Measurements from ENCODE around the gene DPF3.

DPF3 gene

GRCh38 chr14:72830786-72831594 is 62.9 kb downstream of the DPF3 start:
- no peaks in the 10 kb centered on the region for H3K36me3 ChIP-seq (ENCODE audit: insufficient read depth, low read depth, low read length)
- no peak overlapping the region for H3K4me3 ChIP-seq (ENCODE audit: low read length)
- no peaks in the 10 kb centered on the region for H3K9me3 ChIP-seq (ENCODE audit: insufficient read depth, low read depth, low read length)
- no peak overlapping the region for H3K9ac ChIP-seq (ENCODE audit: low read depth, low read length)
- H3K27ac ChIP-seq (ENCODE audit: low read length): no peak overlapping the region
- H3K27me3 ChIP-seq (ENCODE audit: insufficient read depth, low read length): no peaks in the 10 kb centered on the region
- no peaks in the 10 kb centered on the region for H3K4me1 ChIP-seq (ENCODE audit: insufficient read depth, low read length)

GRCh38 chr14:72830356-72830755 is 63.5 kb downstream of the DPF3 start:
- Histone ChIP-seq H3K4me1 (ENCODE audit: insufficient read depth, low read length) (no peaks in the 10 kb centered on the region), H3K9me3 (ENCODE audit: insufficient read depth, low read depth, low read length) (no peaks in the 10 kb centered on the region), H3K27ac (ENCODE audit: low read length) (no peak overlapping the region), H3K9ac (ENCODE audit: low read depth, low read length) (no peak overlapping the region), H3K4me3 (ENCODE audit: low read length) (no peak overlapping the region), H3K36me3 (ENCODE audit: insufficient read depth, low read depth, low read length) (no peaks in the 10 kb centered on the region), H3K27me3 (ENCODE audit: insufficient read depth, low read length) (no peaks in the 10 kb centered on the region)

GRCh38 chr14:72828604-72829003 is 65.3 kb downstream of the DPF3 start:
- Histone ChIP-seq H3K4me3 (ENCODE audit: low read length) (no peak overlapping the region), H3K4me1 (ENCODE audit: insufficient read depth, low read length) (no peaks in the 10 kb centered on the region), H3K9ac (ENCODE audit: low read depth, low read length) (no peak overlapping the region), H3K9me3 (ENCODE audit: insufficient read depth, low read depth, low read length) (no peaks in the 10 kb centered on the region), H3K27ac (ENCODE audit: low read length) (no peak overlapping the region), H3K27me3 (ENCODE audit: insufficient read depth, low read length) (no peaks in the 10 kb centered on the region), H3K36me3 (ENCODE audit: insufficient read depth, low read depth, low read length) (no peaks in the 10 kb centered on the region)

- Histone ChIP-seq H3K27ac (ENCODE audit: low read length) (no peak overlapping the region), H3K27me3 (ENCODE audit: insufficient read depth, low read length) (no peaks in the 10 kb centered on the region), H3K9me3 (ENCODE audit: insufficient read depth, low read depth, low read length) (no peaks in the 10 kb centered on the region), H3K36me3 (ENCODE audit: insufficient read depth, low read depth, low read length) (no peaks in the 10 kb centered on the region), H3K4me1 (ENCODE audit: insufficient read depth, low read length) (no peaks in the 10 kb centered on the region), H3K9ac (ENCODE audit: low read depth, low read length) (no peak overlapping the region), H3K4me3 (ENCODE audit: low read length) (no peak overlapping the region)
These were observed 67.9 kb downstream of the DPF3 start for GRCh38 chr14:72826039-72826438.

GRCh38 chr14:72825486-72825885 is 68.4 kb downstream of the DPF3 start:
- Histone ChIP-seq H3K27ac (ENCODE audit: low read length) (no peak overlapping the region), H3K9me3 (ENCODE audit: insufficient read depth, low read depth, low read length) (no peaks in the 10 kb centered on the region), H3K36me3 (ENCODE audit: insufficient read depth, low read depth, low read length) (no peaks in the 10 kb centered on the region), H3K27me3 (ENCODE audit: insufficient read depth, low read length) (no peaks in the 10 kb centered on the region), H3K4me3 (ENCODE audit: low read length) (no peak overlapping the region), H3K4me1 (ENCODE audit: insufficient read depth, low read length) (no peaks in the 10 kb centered on the region), H3K9ac (ENCODE audit: low read depth, low read length) (no peak overlapping the region)

- Histone ChIP-seq H3K9ac (ENCODE audit: low read depth, low read length) (no peak overlapping the region), H3K27me3 (ENCODE audit: insufficient read depth, low read length) (no peaks in the 10 kb centered on the region)
These were observed 69.8 kb downstream of the DPF3 start for GRCh38 chr14:72824051-72824450.

GRCh38 chr14:72822946-72823611 is 70.8 kb downstream of the DPF3 start:
- no peak overlapping the region for H3K4me3 ChIP-seq (ENCODE audit: low read length)
- H3K9me3 ChIP-seq (ENCODE audit: insufficient read depth, low read depth, low read length): peaks cover 7% of the 10 kb centered on the region
- H3K27me3 ChIP-seq (ENCODE audit: insufficient read depth, low read length): no peaks in the 10 kb centered on the region
- no peak overlapping the region for H3K9ac ChIP-seq (ENCODE audit: low read depth, low read length)
- H3K36me3 ChIP-seq (ENCODE audit: insufficient read depth, low read depth, low read length): no peaks in the 10 kb centered on the region
- no peak overlapping the region for H3K27ac ChIP-seq (ENCODE audit: low read length)
- no peaks in the 10 kb centered on the region for H3K4me1 ChIP-seq (ENCODE audit: insufficient read depth, low read length)

More at GRCh38 chr14:72824051-72824450, 69.8 kb downstream of the DPF3 start:
- H3K36me3 ChIP-seq (ENCODE audit: insufficient read depth, low read depth, low read length): no peaks in the 10 kb centered on the region
- H3K4me3 ChIP-seq (ENCODE audit: low read length): no peak overlapping the region
- H3K27ac ChIP-seq (ENCODE audit: low read length): no peak overlapping the region
- H3K4me1 ChIP-seq (ENCODE audit: insufficient read depth, low read length): no peaks in the 10 kb centered on the region
- H3K9me3 ChIP-seq (ENCODE audit: insufficient read depth, low read depth, low read length): peaks cover 3% of the 10 kb centered on the region

- Histone ChIP-seq H3K27ac (ENCODE audit: low read length) (no peak overlapping the region), H3K9me3 (ENCODE audit: insufficient read depth, low read depth, low read length) (peaks cover 7% of the 10 kb centered on the region), H3K4me3 (ENCODE audit: low read length) (no peak overlapping the region), H3K27me3 (ENCODE audit: insufficient read depth, low read length) (no peaks in the 10 kb centered on the region), H3K4me1 (ENCODE audit: insufficient read depth, low read length) (no peaks in the 10 kb centered on the region), H3K36me3 (ENCODE audit: insufficient read depth, low read depth, low read length) (no peaks in the 10 kb centered on the region), H3K9ac (ENCODE audit: low read depth, low read length) (no peak overlapping the region)
These were observed 74.9 kb downstream of the DPF3 start for GRCh38 chr14:72818998-72819397.

GRCh38 chr14:72816287-72816686 is 77.6 kb downstream of the DPF3 start:
- peaks cover 7% of the 10 kb centered on the region for H3K9me3 ChIP-seq (ENCODE audit: insufficient read depth, low read depth, low read length)
- H3K27ac ChIP-seq (ENCODE audit: low read length): no peak overlapping the region
- no peaks in the 10 kb centered on the region for H3K4me1 ChIP-seq (ENCODE audit: insufficient read depth, low read length)
- no peaks in the 10 kb centered on the region for H3K36me3 ChIP-seq (ENCODE audit: insufficient read depth, low read depth, low read length)
- H3K27me3 ChIP-seq (ENCODE audit: insufficient read depth, low read length): no peaks in the 10 kb centered on the region
- H3K4me3 ChIP-seq (ENCODE audit: low read length): no peak overlapping the region
- no peak overlapping the region for H3K9ac ChIP-seq (ENCODE audit: low read depth, low read length)

GRCh38 chr14:72815430-72815829 is 78.5 kb downstream of the DPF3 start:
- Histone ChIP-seq H3K9me3 (ENCODE audit: insufficient read depth, low read depth, low read length) (peaks cover 7% of the 10 kb centered on the region), H3K27ac (ENCODE audit: low read length) (no peak overlapping the region), H3K4me3 (ENCODE audit: low read length) (no peak overlapping the region), H3K9ac (ENCODE audit: low read depth, low read length) (no peak overlapping the region), H3K4me1 (ENCODE audit: insufficient read depth, low read length) (no peaks in the 10 kb centered on the region), H3K27me3 (ENCODE audit: insufficient read depth, low read length) (no peaks in the 10 kb centered on the region), H3K36me3 (ENCODE audit: insufficient read depth, low read depth, low read length) (no peaks in the 10 kb centered on the region)

- H3K36me3 ChIP-seq (ENCODE audit: insufficient read depth, low read depth, low read length): no peaks in the 10 kb centered on the region
- no peaks in the 10 kb centered on the region for H3K27me3 ChIP-seq (ENCODE audit: insufficient read depth, low read length)
- no peak overlapping the region for H3K27ac ChIP-seq (ENCODE audit: low read length)
- no peaks in the 10 kb centered on the region for H3K4me1 ChIP-seq (ENCODE audit: insufficient read depth, low read length)
- no peaks in the 10 kb centered on the region for H3K9me3 ChIP-seq (ENCODE audit: insufficient read depth, low read depth, low read length)
- no peak overlapping the region for H3K9ac ChIP-seq (ENCODE audit: low read depth, low read length)
- no peak overlapping the region for H3K4me3 ChIP-seq (ENCODE audit: low read length)
These were observed 81.5 kb downstream of the DPF3 start for GRCh38 chr14:72812292-72812851.

GRCh38 chr14:72810201-72810600 is 83.7 kb downstream of the DPF3 start:
- no peaks in the 10 kb centered on the region for H3K4me1 ChIP-seq (ENCODE audit: insufficient read depth, low read length)
- H3K27ac ChIP-seq (ENCODE audit: low read length): no peak overlapping the region
- H3K4me3 ChIP-seq (ENCODE audit: low read length): no peak overlapping the region
- no peak overlapping the region for H3K9ac ChIP-seq (ENCODE audit: low read depth, low read length)
- no peaks in the 10 kb centered on the region for H3K36me3 ChIP-seq (ENCODE audit: insufficient read depth, low read depth, low read length)
- peaks cover 18% of the 10 kb centered on the region for H3K27me3 ChIP-seq (ENCODE audit: insufficient read depth, low read length)
- no peaks in the 10 kb centered on the region for H3K9me3 ChIP-seq (ENCODE audit: insufficient read depth, low read depth, low read length)

Data from iPS-20b (cell line).